GM21737 (cell line): Measurements from ENCODE around the gene AP4S1.
"Not testable (repeated sequence)": the region's sequence is repeated elsewhere in the genome, so short reads cannot be mapped to it uniquely, and the experiment has no call there.

Source experiments
- ATAC-seq: cut with Tn5 transposase; IDR thresholded peaks from one replicate; pipeline ENCODE4 v1.9.1; 2021; ENCODE audit warnings: mild to moderate bottlenecking, moderate library complexity; ENCODE audit not compliant: unreplicated experiment

The AP4S1 gene

GRCh38 chr14:31025367-31026076 lies at the start of gene AP4S1:
Gene AP4S1, plus strand, starts transcription at chr14:31025649. Its CDS starts 40,548 bp downstream, at chr14:31066197.
- ATAC-seq, result peak; percentile 25

GRCh38 chr14:30977752-30978151 lies 47.7 kb upstream of the AP4S1 start:
- ATAC-seq, result no peak

- ATAC-seq, result not testable (repeated sequence)
Observed at GRCh38 chr14:30980106-30980704, 45.2 kb upstream of the AP4S1 start.

- no peak for ATAC-seq
Observed at GRCh38 chr14:30980980-30981379, 44.5 kb upstream of the AP4S1 start.

- no peak for ATAC-seq
Observed at GRCh38 chr14:30982533-30982932, 42.9 kb upstream of the AP4S1 start.

- no peak for ATAC-seq
Observed at GRCh38 chr14:30983858-30984257, 41.6 kb upstream of the AP4S1 start.

GRCh38 chr14:30985796-30986195 lies 39.7 kb upstream of the AP4S1 start:
- no peak for ATAC-seq

GRCh38 chr14:30988509-30988908 lies 36.9 kb upstream of the AP4S1 start:
- ATAC-seq, result no peak

- no peak for ATAC-seq
Observed at GRCh38 chr14:30990770-30991169, 34.7 kb upstream of the AP4S1 start.

- no peak for ATAC-seq
Observed at GRCh38 chr14:30991408-30991807, 34.0 kb upstream of the AP4S1 start.

- no peak for ATAC-seq
Observed at GRCh38 chr14:30993071-30993470, 32.4 kb upstream of the AP4S1 start.

GRCh38 chr14:30994681-30995620 lies 30.5 kb upstream of the AP4S1 start:
- ATAC-seq, result no peak

- no peak for ATAC-seq
Observed at GRCh38 chr14:30995689-30996088, 29.8 kb upstream of the AP4S1 start.

- ATAC-seq, result no peak
Observed at GRCh38 chr14:30996892-30997659, 28.4 kb upstream of the AP4S1 start.

GRCh38 chr14:30998100-30998706 lies 27.2 kb upstream of the AP4S1 start:
- no peak for ATAC-seq

GRCh38 chr14:30999038-30999773 lies 26.2 kb upstream of the AP4S1 start:
- ATAC-seq, result no peak

GRCh38 chr14:31000629-31001338 lies 24.7 kb upstream of the AP4S1 start:
- ATAC-seq, result no peak

GRCh38 chr14:31001339-31001658 lies 24.1 kb upstream of the AP4S1 start:
- no peak for ATAC-seq

- no peak for ATAC-seq
Observed at GRCh38 chr14:31003284-31003683, 22.2 kb upstream of the AP4S1 start.
